ENCODE data around the gene IRX4. TPM values are rescaled to one million over a fixed set of nuclear protein-coding genes. Genes with fewer than 3 reads are reported as not detected.

IRX4 gene
- total and polyA plus RNA-seq, 9 of the 15 experiments (the other 6 are each of a cell fraction or from before 2014, with no cell fraction given): not detected

GRCh38 chr5:1831677-1832313 lies 50.9 kb downstream of the IRX4 start (continued):
- TF ChIP-seq ZNF277 (CRISPR knock-in tag; IDR thresholded peaks at IDR 0.05; ENCODE audit: borderline replicate concordance) (no peak), CTCFL (IDR thresholded peaks at IDR 0.05; ENCODE audit: borderline replicate concordance, insufficient read depth, low read depth, low read length, poor library complexity, severe bottlenecking) (no peak), MCM5 (IDR thresholded peaks at IDR 0.05; ENCODE audit: low read depth) (no peak)
- TF ChIP-seq, protein P1, sequence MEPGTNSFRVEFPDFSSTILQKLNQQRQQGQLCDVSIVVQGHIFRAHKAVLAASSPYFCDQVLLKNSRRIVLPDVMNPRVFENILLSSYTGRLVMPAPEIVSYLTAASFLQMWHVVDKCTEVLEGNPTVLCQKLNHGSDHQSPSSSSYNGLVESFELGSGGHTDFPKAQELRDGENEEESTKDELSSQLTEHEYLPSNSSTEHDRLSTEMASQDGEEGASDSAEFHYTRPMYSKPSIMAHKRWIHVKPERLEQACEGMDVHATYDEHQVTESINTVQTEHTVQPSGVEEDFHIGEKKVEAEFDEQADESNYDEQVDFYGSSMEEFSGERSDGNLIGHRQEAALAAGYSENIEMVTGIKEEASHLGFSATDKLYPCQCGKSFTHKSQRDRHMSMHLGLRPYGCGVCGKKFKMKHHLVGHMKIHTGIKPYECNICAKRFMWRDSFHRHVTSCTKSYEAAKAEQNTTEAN (CRISPR knock-in tag; IDR thresholded peaks at IDR 0.05): no peak
- TF ChIP-seq, protein P2, sequence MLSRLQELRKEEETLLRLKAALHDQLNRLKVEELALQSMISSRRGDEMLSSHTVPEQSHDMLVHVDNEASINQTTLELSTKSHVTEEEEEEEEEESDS (CRISPR knock-in tag; IDR thresholded peaks at IDR 0.05): no peak

Data from K562 (cell line).